HG03139 (cell line): ENCODE results near the gene ELP5.
"Not testable (repeated sequence)": the region's sequence is repeated elsewhere in the genome, so short reads cannot be mapped to it uniquely, and the experiment has no call there.

ENCODE experiments used
- ATAC-seq: cut with Tn5 transposase; IDR thresholded peaks from one replicate; pipeline ENCODE4 v1.9.1; 2021; ENCODE audit not compliant: unreplicated experiment

The ELP5 gene

GRCh38 chr17:7235693-7236665 lies 16.0 kb upstream of the ELP5 start:
- no peak for ATAC-seq

- no peak for ATAC-seq
Measured at GRCh38 chr17:7236808-7237207, 15.2 kb upstream of the ELP5 start.

GRCh38 chr17:7237266-7237760 lies 14.7 kb upstream of the ELP5 start:
- no peak for ATAC-seq

- ATAC-seq = no peak
Measured at GRCh38 chr17:7237761-7238419, 14.1 kb upstream of the ELP5 start.

- no peak for ATAC-seq
Measured at GRCh38 chr17:7238420-7239090, 13.5 kb upstream of the ELP5 start.

- peak; percentile 46 for ATAC-seq
Measured at GRCh38 chr17:7239091-7240027, 12.7 kb upstream of the ELP5 start, which contains the start of gene PHF23. TSS of gene PHF23 (minus strand) at chr17:7239457. CDS start at chr17:7239279, 178 bp downstream.

- ATAC-seq = no peak
Measured at GRCh38 chr17:7240375-7240774, 11.6 kb upstream of the ELP5 start.

- ATAC-seq = no peak
Measured at GRCh38 chr17:7241090-7241733, 10.8 kb upstream of the ELP5 start.

- peak; percentile 28 for ATAC-seq
Measured at GRCh38 chr17:7241783-7242716, 10.0 kb upstream of the ELP5 start, which contains the start of gene GABARAP. TSS of gene GABARAP (minus strand) at chr17:7242449. CDS start at chr17:7242330, 119 bp downstream.

GRCh38 chr17:7242717-7243452 lies 9.1 kb upstream of the ELP5 start:
- ATAC-seq = peak; percentile 28

GRCh38 chr17:7243453-7243729 lies 8.6 kb upstream of the ELP5 start:
- ATAC-seq = no peak

- not testable (repeated sequence) for ATAC-seq
Measured at GRCh38 chr17:7243838-7244237, 8.2 kb upstream of the ELP5 start.

- ATAC-seq = no peak
Measured at GRCh38 chr17:7246779-7247178, 5.2 kb upstream of the ELP5 start.

GRCh38 chr17:7248796-7249195 lies 3.2 kb upstream of the ELP5 start:
- no peak for ATAC-seq

- no peak for ATAC-seq
Measured at GRCh38 chr17:7249214-7249613, 2.8 kb upstream of the ELP5 start.

GRCh38 chr17:7249830-7250229 lies 2.2 kb upstream of the ELP5 start:
- no peak for ATAC-seq

GRCh38 chr17:7250695-7251627 lies 1.1 kb upstream of the ELP5 start:
- ATAC-seq = no peak
